NB4 (cell line): ENCODE data around the gene ZMYND8.

ENCODE experiments used
- CTCF ChIP-seq: IDR thresholded peaks from one replicate; pipeline ENCODE4 v1.5.1; 2012; ENCODE audit warnings: low read depth, low read length
- MAX ChIP-seq: IDR thresholded peaks from 2 replicates; pipeline ENCODE4 v1.6.1; 2011; ENCODE audit warnings: low read depth, low read length
- MYC ChIP-seq: IDR thresholded peaks from 2 replicates; pipeline ENCODE4 v1.6.1; 2011; ENCODE audit warnings: low read depth, low read length
- POLR2A ChIP-seq: IDR thresholded peaks from 2 replicates; pipeline ENCODE4 v1.6.1; 2011; ENCODE audit warnings: mild to moderate bottlenecking; ENCODE audit not compliant: insufficient read length; ENCODE audit errors: extremely low read depth

- no peak for TF ChIP-seq POLR2A
- no peak for TF ChIP-seq CTCF
- TF ChIP-seq MYC, result no peak
- no peak for TF ChIP-seq MAX
Measured at GRCh38 chr20:47274401-47275108, 81.9 kb downstream of the ZMYND8 start.
